Loucy (cell line): ENCODE results near the gene LMF1.

Experiments
- EZH2phosphoT487 ChIP-seq: fragments of 200-600 bp; IDR thresholded peaks from 2 replicates; pipeline ENCODE4 v1.6.1; 2018; ENCODE audit warnings: antibody characterized with exemption, mild to moderate bottlenecking, moderate library complexity, borderline replicate concordance
- TF ChIP-seq, protein P1 (sequence below): fragments of 200-600 bp; sonication (generic); conservative IDR thresholded peaks from 2 replicates; pipeline ENCODE4 v1.5.1; 2014; ENCODE audit warnings: mild to moderate bottlenecking, antibody characterized with exemption, low read length

GRCh38 chr16:964356-965035, 6.3 kb downstream of the LMF1 start:
- TF ChIP-seq, protein P1, sequence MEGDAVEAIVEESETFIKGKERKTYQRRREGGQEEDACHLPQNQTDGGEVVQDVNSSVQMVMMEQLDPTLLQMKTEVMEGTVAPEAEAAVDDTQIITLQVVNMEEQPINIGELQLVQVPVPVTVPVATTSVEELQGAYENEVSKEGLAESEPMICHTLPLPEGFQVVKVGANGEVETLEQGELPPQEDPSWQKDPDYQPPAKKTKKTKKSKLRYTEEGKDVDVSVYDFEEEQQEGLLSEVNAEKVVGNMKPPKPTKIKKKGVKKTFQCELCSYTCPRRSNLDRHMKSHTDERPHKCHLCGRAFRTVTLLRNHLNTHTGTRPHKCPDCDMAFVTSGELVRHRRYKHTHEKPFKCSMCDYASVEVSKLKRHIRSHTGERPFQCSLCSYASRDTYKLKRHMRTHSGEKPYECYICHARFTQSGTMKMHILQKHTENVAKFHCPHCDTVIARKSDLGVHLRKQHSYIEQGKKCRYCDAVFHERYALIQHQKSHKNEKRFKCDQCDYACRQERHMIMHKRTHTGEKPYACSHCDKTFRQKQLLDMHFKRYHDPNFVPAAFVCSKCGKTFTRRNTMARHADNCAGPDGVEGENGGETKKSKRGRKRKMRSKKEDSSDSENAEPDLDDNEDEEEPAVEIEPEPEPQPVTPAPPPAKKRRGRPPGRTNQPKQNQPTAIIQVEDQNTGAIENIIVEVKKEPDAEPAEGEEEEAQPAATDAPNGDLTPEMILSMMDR = no peak
- TF ChIP-seq EZH2phosphoT487 = no peak
